Epithelial cell of esophagus (primary cell): ENCODE results near the gene CACYBP.
A peak's percentile ranks its signal among the peaks of the same experiment; 100 is the strongest.

Experiments used
- DNase-seq: peaks from one replicate; pipeline ENCODE4 v3.0.0; 2010; ENCODE audit warnings: low read depth
- H3K4me3 ChIP-seq: 2 replicates; pipeline ENCODE4 v1.5.1; 2011; ENCODE audit warnings: mild to moderate bottlenecking, low read length, control low read depth
- TF ChIP-seq, protein P1 (sequence below): IDR thresholded peaks from 2 replicates; pipeline ENCODE4 v1.5.1; 2011; ENCODE audit warnings: low read depth, mild to moderate bottlenecking, low read length, control low read depth, inconsistent platforms; ENCODE audit not compliant: insufficient read depth; ENCODE audit errors: missing control alignments

CACYBP gene

DNA sequence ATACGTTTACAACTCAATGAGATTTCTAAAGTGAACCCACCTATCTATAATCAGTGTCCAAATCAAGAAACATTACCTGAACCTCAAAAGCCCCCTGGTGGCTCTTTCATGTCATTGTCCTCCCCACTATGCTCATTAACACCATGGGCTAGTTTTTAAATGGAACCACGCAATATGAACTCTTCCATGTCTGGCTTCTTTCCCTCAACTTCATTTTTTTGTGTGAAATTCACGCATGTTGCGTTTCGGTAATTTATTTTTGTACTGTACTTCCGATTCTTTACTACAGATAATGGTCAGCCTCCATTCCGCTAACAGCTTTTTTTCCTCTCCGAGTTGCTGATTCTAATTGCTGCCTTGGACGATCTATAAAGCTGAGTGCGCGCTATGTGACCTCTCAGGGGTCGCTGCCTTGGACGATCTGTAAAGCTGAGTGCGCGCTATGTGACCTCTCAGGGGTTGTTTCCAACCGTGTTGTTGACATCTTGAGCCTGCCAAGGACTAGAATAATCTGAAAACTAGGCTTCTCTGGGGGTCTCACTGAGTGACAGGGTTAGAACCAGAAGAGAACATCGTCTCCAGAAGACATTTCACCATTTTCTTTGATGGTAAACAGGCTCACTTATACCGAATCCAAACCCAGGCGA lies 1.1 kb upstream of the CACYBP start:
- DNase-seq = peak; percentile 73
- peak overlapping the region; percentile 80 for H3K4me3 ChIP-seq
- TF ChIP-seq, protein P1, sequence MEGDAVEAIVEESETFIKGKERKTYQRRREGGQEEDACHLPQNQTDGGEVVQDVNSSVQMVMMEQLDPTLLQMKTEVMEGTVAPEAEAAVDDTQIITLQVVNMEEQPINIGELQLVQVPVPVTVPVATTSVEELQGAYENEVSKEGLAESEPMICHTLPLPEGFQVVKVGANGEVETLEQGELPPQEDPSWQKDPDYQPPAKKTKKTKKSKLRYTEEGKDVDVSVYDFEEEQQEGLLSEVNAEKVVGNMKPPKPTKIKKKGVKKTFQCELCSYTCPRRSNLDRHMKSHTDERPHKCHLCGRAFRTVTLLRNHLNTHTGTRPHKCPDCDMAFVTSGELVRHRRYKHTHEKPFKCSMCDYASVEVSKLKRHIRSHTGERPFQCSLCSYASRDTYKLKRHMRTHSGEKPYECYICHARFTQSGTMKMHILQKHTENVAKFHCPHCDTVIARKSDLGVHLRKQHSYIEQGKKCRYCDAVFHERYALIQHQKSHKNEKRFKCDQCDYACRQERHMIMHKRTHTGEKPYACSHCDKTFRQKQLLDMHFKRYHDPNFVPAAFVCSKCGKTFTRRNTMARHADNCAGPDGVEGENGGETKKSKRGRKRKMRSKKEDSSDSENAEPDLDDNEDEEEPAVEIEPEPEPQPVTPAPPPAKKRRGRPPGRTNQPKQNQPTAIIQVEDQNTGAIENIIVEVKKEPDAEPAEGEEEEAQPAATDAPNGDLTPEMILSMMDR = peak; percentile 83

DNA sequence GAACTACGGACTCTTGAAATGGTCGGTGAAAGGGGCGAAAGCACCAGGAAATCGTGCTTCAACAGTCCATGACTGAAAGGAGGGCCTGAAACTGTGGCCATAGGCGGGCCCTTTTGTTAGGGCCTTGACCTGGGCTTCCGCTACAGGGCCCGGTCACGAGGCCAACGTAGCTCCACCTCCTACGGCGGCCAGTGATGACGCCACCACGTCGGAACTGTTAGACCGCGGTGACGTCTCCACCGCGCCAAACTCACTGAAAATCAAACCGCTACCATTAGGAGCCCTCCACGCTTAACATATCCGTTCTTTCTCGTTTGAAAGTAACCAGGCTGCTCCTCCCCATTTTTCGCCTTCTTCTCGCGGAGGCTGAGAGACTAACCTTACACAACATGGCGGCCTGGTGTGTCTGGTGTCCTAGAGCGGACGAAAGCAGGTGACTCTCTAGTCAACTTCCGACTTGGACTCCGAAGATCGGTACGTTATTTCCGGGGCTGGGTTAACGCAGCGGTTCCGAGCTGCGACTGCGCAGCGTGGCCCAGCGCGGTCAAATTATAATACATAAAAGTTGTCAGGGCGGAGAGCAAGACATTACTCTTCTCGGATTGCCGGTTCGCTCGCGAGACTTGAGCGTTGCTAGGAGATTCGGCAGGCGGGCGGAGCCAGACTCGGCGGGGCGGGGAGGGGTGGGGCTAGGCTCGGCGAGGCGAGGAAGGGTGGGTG lies 371 bp upstream of the CACYBP start:
- peak overlapping the region; percentile 80 for H3K4me3 ChIP-seq
- TF ChIP-seq, protein P1 = no peak
- peak; percentile 98 for DNase-seq

GRCh38 chr1:175000697-175001187 lies 995 bp downstream of the CACYBP start:
- TF ChIP-seq, protein P1 = no peak
- H3K4me3 ChIP-seq = peak overlapping the region; percentile 80
- peak; percentile 49 for DNase-seq

DNA sequence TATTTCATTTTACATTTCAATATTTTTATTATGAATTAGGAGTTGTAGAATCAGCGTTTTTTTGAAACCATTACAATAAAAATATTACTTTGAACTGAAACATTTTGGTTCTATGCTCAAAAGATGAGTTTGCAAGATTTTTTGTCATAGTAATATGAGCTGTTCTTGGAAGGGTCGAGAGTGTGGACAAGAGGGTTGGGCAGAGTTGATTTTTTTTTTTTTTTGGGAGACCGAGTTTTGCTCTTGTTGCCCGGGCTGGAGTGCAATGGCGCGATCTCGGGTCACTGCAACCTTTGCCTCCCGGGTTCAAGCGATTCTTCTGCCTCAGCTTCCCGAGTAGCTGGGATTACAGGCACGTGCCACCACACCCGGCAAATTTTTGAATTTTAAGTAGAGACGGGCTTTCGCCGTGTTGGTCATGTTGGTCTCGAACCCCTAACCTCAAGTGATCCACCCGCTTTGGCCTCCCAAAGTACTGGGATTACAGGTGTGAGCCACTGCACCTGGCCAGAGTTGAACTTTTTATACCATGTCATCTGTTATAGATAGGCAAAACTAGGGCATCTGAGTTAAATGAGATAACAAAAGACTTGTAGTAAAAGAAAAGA lies 3.3 kb downstream of the CACYBP start:
- no peak for DNase-seq
- TF ChIP-seq, protein P1 = no peak
- H3K4me3 ChIP-seq = no peak overlapping the region

DNA sequence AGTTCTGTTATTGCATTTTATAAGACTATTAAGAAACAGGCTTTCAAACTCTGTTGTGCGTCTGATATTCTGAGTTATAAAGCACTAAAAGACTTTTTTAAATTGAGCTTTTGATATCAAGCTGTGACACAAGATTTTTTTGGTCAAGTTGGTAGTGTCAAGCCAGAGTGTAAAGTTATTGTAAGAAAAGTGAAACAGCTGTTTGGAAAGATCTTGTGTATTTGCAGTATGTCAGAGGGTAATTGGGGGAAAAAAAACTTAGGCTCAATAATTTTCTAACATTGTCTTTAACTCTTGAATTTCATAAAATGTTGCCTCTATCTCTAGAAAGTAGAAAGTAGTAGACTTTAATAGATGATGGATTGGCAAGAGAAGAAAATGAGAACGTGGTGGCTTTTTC lies 3.8 kb downstream of the CACYBP start:
- DNase-seq = no peak
- H3K4me3 ChIP-seq = no peak overlapping the region
- TF ChIP-seq, protein P1 = no peak

DNA sequence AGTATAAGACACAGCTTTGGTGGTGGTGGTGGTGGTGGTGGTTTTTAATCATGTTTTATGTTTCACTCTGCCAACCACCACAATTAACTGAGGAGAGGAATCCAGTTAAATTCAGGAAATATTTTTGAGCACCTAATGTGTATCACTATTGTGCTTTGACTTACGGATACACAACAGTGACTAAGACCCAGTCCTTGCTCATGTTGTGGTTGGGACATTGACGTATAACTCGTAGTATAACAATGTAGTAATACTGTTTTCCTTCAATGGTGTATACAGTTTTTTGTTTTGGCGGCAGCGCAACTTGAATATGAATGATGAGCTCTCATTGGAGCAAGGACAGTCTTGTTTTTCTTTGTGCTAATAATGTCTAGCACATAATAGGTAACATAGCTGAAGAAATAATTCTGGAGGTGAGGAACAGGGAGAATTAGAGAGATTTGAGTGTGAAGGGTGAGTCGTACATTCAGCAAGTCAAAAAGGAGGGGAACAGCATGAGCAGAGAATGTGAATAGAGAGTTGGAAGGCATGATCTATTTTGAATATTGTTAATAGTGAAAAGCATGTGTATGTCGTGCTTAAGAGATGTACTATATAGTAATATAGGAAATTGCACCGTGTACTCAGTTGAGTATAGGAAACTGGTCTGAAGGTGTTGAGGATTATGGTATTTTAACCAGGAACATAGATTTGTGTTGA lies 5.5 kb downstream of the CACYBP start:
- H3K4me3 ChIP-seq = no peak overlapping the region
- peak; percentile 21 for DNase-seq
- TF ChIP-seq, protein P1 = no peak
